Stimulated activated CD8-positive, alpha-beta memory T cell treated with anti-CD3 and anti-CD28 coated beads, Interleukin-15, amount 100 ng/mL, for 24 hours (primary cell): ENCODE data around the gene VPS33B.
"Not testable (repeated sequence)": the region's sequence is repeated elsewhere in the genome, so short reads cannot be mapped to it uniquely, and the experiment has no call there.

Experiments used
- DNase-seq: peaks from one replicate; pipeline ENCODE4 v3.0.0-alpha.2; 2020; ENCODE audit warnings: low read depth

Gene VPS33B

GRCh38 chr15:91031796-91032195, 9.4 kb upstream of the VPS33B start:
- DNase-seq = no peak

- no peak for DNase-seq
Observed at GRCh38 chr15:91027677-91028076, 5.3 kb upstream of the VPS33B start.

- DNase-seq = no peak
Observed at GRCh38 chr15:91023720-91024119, 1.3 kb upstream of the VPS33B start.

DNA sequence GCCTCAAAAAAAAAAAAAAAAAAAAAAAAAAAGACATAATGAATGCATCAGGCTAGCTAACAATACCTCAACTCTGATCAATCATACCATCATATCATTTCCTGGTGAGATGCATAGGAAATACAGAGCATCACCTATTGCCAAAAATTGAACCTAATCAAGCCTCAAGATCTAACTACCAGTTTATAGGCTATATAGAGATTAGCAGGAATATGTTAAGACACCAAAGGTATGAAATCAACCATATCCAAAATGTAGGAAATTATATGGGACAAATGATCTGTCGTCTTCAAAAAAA, 387 bp upstream of the VPS33B start:
- DNase-seq = no peak

DNA sequence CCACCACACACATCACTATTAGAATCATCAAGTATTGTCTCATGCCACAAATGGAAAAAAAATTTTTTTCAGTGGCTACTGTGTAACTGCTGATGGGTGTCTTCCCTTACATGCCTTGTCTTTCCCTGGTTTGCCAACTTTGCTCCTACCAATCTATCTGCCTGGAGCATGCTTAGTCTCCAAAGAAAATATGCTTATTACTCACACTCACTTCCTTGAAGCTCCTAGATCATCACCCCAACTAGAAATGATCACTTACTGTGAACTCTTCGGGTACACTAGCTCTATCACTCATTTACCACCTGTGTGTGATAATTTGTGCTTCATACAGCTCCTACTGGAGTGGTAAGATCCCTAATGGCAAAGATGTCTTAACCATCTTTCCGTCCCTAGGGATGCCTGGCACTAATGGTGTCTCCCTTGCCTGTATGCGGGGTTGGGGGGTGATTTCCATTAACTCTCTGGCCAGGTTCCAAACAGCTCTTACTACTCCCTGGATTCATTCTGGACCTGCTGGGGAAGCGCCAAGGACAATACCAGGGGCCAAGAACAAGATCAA, 799 bp downstream of the VPS33B start:
- DNase-seq = no peak

- no peak for DNase-seq
Observed at GRCh38 chr15:91018158-91018557, 4.2 kb downstream of the VPS33B start.

DNA sequence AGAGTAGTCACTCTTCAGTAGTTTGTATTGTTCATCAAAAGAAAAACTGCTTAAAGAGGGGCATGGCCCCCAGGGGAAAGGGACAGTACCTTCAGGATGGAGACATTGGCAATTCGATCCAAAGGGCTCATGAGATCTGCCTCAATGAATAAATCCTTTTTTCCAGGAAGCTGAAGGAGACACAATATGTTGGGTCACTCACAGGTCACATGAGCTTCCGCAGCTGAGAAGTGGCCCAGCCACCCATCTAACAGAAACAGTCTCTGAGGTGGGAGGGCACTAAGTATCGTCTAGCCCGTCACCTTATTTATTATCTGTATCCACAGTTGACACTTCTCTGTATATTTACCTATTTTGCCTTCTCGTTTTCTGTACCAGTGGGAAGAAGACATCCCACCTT, 4.7 kb downstream of the VPS33B start:
- DNase-seq = no peak

DNA sequence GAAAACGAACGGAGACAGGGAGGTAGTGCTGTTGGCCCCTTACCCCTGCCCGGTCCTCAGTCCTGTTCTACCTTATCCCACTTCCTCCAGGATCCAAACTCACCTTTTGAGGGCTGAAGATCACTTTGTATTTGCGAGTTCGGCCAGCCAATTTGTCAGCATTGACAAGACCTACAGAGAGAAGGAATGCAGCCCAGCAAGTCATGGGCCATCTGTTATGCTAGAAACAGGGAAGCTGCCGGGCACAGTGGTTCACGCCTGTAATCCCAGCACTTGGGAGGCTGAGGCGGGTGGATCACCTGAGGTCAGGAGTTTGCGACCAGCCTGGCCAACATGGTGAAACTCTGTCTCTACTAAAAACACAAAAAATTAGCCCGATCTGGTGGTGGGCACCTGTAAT, 8.7 kb downstream of the VPS33B start:
- DNase-seq = not testable (repeated sequence)

DNA sequence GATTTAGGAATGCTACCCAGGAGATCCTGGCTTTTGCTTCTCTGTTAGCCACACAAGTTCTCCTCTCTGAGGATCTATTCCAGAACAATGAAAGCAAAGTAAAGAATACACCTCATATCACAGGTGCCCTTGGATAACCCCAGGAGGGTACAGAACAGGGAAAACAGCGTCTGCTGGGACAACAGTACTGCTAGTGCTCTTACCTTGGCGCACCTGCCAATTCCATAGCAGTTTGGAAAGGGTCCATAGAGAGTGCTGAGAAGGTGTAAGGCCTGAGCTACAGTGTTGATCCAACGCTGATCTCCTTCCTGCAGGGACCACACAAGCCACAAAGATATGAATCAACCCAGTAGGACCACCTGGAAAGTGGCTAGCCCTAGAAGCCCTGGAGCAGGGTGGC, 15.1 kb downstream of the VPS33B start:
- no peak for DNase-seq

DNA sequence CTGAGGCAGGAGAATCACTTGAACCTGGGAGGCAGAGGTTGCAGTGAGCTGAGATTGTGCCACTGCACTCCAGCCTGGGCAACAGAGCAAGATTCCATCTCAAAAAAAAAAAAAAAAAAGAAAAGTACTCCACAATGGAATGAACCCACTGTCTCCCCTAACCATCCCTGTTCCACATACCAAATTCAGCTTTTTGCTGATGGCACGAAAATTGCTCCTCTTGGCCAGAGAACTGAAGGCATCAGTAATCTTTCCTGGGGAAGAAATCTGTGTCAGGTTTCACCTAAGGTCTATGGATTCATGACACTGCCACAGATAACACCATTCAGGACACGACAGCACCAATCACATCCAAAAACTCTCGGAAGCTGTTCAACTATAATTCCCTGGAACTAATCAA, 21.2 kb downstream of the VPS33B start:
- no peak for DNase-seq

DNA sequence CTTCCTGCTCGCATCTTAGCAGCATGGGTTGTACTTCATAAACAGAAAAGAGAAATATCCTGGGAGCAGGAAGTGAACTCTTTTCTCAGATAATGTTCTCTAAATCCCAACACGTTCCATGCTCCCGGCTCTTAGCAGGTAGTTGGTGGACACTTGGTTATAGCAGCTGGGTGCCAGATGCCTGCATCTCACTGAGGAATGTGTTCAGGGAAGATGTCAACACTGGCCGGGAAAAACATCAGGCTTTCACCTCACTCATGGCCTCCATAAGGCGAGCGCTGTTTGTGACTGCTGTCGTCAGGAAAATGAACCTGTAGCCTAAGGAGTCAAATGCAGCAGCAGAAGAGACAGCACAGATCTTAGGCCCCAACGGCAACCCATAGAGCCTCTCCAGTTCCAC, 23.7 kb downstream of the VPS33B start:
- DNase-seq = no peak

GRCh38 chr15:90994417-90995311, 27.7 kb downstream of the VPS33B start, which contains the start of gene PRC1:
PRC1 (minus strand) TSS chr15:90994535; CDS start chr15:90994417, 118 bp downstream.
- DNase-seq = peak; percentile 91

- no peak for DNase-seq
Observed at GRCh38 chr15:90994059-90994416, 28.4 kb downstream of the VPS33B start.

DNA sequence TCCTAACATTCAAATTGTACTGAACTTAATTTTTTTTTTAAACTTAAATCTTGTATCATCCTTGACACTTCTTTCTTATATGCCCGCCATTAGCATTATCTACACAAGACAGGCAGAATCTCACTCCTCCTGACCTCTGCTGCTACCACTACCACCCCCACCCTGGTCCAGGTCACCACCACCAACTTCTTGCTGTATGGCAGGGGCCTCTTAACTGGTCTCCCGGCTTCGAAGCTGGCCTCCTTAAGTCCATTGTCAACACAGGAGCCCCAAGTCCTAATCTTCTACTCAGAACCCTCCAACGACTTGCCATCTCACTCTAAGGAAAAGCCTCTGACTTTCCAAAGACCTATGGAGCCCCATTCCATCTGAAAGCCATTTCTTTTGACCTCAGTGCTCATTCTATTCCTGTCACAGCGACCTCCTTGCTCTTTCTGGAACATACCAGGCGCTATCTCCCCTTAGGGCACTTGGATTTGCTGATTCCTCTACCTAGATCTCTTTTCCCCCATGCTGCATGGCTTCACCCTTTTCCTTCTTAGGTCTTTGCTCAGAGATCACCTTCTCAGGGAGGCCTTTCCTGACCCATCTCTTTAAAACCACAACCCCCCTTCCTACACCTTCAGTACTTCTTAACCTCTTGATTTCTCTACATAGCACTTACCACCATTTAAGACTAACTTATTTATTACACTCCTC, 30.7 kb downstream of the VPS33B start:
- no peak for DNase-seq

DNA sequence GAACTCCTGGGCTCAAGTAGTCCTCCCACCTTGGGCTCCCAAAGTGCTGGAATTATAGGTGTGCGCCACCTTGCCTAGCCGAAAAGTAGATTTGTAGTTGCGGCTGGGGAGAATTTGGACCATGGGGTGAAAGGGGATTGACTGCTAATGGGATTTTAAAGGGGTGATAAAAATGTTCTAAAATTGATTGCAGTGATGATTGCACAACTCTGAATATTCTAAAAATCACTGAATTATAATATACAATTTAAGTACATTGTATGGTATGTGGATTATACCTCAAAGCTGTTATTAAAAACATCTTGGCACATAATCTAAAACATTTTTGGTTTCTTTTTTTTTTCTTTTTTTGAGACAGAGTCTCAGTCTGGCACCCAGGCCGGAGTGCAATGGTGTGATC, 31.9 kb downstream of the VPS33B start:
- no peak for DNase-seq

GRCh38 chr15:90989040-90989768, 33.2 kb downstream of the VPS33B start:
- no peak for DNase-seq

DNA sequence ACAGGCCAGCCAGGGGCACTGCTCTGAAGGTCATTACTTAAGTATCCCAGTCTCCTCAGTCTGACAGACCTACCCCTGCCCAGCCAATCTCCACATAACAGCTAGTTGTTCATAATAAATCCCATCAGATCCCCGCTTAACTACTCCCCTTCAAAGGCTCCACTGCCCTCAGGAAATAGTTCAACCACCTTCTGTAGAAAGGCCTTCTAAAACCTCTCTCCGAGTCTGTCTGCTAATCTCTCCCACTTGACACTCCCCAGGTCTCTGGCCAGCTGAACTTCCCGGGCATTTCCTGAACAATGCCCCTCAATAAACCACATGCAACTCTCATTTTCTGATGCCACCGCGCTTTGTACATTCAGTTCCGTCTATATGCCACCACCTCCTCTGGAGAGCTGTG, 34.1 kb downstream of the VPS33B start:
- DNase-seq = no peak

GRCh38 chr15:90987561-90988141, 34.7 kb downstream of the VPS33B start:
- DNase-seq = no peak

DNA sequence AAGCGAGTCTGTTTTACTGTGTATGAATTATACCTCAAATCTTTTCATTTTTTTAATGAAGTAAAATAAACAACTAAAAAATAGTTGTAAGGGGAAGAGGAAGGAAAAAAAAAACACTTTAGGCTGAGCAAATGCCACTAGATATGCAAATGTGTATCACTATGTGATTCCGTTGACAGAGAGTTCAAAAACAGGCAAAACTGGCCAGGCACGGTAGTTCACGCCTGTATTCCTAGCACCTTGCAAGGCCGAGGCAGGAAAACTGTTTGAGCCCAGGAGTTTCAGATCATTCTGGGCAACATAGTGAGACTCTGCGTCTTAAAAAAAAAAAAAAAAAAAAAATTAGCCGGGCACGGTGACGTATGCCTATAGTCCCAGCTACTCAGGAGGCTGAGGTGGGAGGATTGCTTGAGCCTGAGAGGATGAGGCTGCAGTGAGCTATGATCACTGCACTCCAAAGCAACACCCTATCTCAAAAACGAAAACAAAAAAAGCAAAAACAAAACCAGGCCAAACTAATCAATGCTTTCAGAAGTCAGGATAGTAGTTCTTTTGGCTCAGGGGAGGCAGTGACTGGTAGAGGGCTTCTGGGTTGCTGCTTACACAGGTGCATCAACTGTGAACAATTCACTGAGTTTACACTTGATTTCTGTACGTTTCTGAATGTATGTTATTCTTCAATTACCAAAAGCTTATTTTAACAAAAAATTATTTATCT, 35.4 kb downstream of the VPS33B start:
- no peak for DNase-seq

DNA sequence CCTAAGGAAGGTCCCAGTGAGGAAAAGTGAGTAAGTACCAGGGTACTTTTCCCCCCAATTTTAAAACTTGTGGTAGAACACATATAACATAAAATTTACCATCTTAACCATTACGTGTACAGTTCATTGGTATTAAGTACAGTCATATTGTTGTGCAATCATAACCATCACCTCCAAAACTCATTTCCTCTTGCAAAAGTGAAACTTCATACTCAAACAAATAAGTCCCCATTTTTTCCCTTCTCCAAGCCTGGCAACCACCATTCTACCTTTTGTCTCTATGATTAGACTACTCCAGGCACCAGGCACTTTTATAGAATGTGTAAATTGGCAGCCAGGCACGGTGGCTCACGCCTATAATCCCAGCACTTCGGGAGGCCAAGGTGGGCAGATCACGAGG, 40.3 kb downstream of the VPS33B start:
- DNase-seq = no peak

GRCh38 chr15:90981681-90982080, 40.7 kb downstream of the VPS33B start:
- no peak for DNase-seq

- DNase-seq = no peak
Observed at GRCh38 chr15:90979582-90979981, 42.8 kb downstream of the VPS33B start.
